Amniotic stem cell (primary cell): ENCODE measurements around the gene GNA12.

ENCODE experiments used
- DNase-seq: peaks from one replicate; lab custom pipeline; 2025; lab: John Stamatoyannopoulos, UW

The GNA12 gene

DNA sequence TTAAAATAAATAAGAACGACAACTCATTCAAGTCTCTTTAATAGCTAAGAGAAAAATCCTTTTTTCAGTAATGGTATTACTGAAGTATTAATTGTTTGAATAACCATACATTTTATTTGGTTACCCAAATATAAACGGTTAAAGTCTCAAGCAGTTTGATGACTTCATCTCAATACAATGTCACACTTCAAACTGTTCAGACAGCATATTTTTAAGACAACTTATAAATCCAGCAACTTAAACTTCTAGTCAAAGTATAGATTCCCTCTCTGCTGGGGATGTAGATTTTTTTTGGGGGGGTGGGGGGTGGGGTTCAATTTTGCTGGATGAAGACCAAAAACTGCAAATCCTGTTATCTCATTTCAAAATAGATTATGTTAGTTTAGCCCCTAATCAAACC is 42.0 kb downstream of the GNA12 start:
- no peak for DNase-seq

DNA sequence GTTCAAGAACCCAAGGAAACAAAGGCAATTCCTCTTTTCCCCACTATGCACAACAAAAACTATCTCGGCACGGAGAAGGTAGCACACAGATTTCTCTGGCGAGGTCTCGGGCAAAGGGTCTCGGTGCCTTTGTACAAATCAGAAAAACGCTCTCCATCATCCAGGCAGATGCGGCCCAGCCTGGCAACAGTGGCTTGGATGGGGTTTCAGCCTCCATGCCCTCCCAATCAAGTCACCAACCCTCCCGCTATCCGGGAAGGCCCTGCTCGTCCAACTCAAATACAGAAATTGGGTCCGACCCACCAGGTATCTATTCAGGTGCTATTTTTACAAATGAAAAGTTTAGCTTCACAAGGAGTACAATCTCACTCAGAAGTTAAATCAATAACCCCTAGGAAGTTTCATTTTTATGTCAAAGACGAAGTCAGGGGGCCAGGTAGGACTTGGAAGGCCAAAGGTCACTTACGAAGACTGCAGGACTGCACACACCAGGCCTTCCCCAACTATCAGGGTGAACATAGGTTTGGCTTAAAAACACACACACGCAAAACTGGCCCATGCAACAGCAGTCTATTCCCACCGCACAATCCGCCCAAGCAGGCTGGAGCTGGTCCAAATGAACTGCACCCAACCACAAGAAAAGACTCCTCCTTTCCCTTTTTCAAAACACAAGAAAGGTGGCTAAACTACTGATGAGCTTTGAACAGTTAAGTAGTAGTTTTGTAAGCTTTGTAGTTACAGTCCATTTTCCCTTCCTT is 43.0 kb downstream of the GNA12 start:
- no peak for DNase-seq

DNA sequence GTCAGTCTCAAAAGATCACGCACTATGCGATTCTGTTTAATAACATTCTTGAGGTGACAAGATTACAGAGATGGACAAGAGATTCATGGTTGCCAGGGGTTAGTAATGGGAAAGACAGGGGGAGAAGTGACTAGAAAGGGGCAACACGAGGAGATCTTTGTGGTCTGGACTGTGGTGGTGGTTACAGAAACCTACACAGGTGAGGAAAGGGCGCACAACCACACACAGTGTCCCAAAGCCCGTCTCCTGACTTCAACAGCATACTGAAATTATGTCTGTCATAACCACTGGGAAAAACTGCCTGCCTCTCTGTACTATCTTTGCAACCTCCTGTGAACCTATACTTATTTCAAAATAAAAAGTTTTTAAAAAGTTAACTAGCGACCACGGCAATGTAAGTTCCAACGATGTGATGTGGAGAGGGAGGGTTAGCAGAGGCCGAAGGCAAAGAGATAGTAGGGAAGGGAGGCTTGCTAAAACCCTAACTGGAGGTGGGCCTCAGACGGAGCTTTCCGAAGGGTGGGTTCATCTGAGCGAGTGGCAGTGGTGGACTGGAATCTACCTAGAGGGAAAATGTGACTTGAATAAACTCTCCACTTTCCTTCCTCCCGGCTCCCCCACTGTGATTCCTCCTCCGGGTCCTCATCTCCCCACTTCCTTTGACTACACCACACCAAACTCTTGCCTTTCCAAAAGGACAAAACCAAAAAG is 43.7 kb downstream of the GNA12 start:
- no peak for DNase-seq

DNA sequence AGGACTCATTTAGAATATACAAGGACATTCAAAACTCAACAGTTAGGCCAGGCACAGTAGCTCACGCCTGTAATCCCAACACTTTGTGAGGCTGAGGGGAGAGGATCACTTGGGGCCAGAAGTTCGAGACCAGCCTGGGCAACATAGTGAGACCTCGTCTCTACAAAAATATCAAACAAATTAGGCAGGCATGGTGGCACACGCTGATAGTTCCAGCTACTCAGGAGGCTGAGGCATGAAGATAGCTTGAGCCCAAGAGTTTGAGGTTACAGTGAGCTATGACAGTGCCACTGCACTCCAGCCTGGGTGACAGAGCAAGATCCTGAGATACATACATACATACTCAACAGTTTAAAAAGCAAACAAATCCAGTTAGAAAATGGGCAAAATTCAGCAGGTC is 44.9 kb downstream of the GNA12 start:
- DNase-seq: no peak

- no peak for DNase-seq
These were observed 45.4 kb downstream of the GNA12 start for GRCh38 chr7:2798669-2799068.

GRCh38 chr7:2796358-2797352 is 47.5 kb downstream of the GNA12 start:
- no peak for DNase-seq

DNA sequence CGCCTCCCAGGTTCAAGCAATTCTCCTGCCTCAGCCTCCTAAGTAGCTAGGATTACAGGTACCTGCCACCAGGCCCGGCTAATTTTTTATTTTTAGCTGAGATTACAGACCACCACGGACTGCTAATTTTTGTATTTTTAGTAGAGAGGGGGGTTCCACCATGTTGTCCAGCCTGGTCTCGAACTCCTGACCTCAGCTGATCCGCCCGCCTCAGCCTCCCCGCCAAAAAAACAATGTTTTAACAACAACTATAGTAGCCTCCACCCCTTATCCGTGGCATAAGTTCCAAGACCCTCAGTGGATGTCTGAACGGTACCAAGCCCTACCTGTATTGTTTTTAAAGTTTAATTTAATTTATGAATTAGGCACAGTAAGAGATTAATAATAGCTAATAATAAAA is 48.2 kb downstream of the GNA12 start:
- no peak for DNase-seq

- no peak for DNase-seq
These were observed 49.1 kb downstream of the GNA12 start for GRCh38 chr7:2794836-2795636.

GRCh38 chr7:2792856-2793487 is 51.1 kb downstream of the GNA12 start:
- no peak for DNase-seq

DNA sequence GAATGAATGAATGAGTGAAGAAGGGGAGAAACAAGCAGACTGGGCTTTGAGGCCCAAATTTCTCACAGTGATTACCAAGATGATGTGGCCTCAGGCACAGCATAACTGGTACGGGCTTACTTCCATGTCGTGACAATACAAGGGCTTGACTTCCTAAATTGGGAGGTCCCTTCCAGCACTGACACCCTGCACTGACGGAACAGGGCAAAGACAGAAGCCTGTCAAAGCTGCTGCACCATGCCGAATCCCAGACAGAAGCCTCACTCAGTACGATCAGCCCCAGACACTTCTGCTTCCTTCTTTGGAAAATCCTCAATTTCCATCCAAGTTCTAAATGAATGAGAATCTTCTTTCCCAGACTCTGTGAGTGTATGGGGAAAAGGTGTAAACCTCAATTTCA is 51.9 kb downstream of the GNA12 start:
- no peak for DNase-seq

DNA sequence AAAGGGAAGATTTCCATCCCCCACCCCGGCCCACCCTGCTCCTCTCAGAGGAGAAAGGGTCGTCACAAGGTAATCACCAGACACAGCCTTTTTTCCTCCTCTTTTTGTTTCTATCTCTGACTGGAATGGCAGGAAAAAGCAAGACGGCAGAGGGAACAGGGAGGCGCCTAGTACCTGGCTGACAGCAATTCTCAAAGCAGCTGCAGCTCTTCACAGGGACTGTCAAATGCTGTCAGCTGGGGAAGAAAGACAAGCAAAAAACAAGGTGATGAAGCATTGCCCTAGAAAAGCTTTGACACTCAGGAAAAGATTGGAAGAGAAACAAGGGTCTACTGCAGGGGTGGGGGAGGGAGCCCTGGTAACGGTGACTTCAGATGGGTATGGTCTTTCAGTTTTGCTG is 52.7 kb downstream of the GNA12 start:
- DNase-seq: no peak

GRCh38 chr7:2787251-2787951 is 56.7 kb downstream of the GNA12 start:
- DNase-seq: no peak

- no peak for DNase-seq
These were observed 57.4 kb downstream of the GNA12 start for GRCh38 chr7:2786607-2787116.

DNA sequence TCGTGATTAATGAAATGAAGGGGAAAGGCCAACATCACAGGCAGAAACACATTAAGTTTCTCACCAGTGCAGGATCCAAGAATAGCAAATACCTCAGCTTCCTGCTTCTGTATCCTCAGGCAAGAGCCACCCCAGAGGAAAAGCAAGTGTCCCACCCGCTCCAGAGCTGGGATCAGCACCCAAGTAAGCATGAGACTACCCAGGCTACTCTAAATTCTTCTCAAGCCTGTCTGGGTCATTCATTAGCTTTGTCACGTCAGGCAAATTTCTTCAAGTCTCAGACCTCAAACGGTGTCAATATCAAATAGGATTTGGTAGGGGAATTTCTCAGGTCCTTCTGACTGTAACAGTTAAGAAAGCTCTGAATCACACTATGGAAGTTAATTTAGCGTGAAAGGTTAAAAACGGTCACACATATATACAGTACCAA is 59.0 kb downstream of the GNA12 start:
- no peak for DNase-seq

DNA sequence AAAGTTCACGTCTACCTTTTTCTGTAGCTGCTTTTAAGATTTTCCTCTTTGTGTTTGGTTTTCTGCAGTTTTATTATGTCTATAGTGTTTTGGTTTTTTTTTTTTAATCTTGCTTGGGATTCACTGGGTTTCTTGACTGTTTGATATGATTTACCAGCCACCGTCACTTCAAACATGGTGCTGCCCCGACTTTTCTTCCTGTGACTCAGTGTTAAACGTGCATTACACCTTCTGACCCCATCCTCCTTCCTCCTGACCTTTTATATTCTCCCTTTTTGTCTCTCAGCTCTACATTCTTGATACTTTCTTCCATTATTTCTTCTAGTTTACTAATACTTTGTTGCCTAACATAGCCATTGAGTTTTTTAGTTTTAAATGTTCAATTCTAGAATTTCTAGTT is 61.5 kb downstream of the GNA12 start:
- no peak for DNase-seq

- DNase-seq: no peak
These were observed 62.0 kb downstream of the GNA12 start for GRCh38 chr7:2782121-2782520.

DNA sequence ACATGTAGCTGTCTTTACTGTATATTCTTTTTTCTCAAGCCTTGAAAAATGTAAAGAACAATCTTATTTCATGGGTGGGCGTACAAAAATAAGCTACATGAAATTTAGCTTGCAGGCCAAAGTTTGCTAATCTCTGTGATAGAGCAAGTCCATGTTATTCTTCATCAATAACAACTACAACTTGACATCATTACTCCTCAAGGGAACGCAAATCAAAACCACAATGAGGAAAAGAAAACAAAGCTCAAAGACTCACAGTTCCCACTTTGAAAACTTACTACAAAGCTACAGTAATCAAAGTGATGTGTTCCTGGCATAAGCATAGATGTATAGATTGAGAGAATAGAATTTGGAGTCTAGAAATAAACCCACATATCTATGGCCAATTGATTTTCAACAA is 62.5 kb downstream of the GNA12 start:
- DNase-seq: no peak

DNA sequence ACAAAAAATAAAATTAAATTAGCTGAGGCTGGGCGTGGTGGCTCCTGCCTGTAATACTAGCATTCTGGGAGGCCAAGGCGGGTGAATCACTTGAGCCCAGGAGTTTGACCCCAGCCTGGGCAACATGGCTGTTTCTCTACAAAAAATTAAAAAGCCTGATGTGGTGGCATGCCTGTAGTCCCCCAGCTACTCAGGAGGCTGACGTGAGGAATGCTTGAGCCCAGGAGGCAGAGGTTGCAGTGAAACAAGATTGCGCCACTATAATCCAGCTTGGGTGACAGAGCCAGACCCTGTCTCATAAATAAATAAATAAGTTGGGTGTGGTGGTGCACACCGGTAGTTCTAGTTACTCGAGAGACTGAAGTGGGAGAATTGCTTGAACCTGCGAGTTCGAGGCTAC is 65.1 kb downstream of the GNA12 start:
- DNase-seq: no peak

GRCh38 chr7:2777898-2778535 is 66.1 kb downstream of the GNA12 start:
- no peak for DNase-seq

DNA sequence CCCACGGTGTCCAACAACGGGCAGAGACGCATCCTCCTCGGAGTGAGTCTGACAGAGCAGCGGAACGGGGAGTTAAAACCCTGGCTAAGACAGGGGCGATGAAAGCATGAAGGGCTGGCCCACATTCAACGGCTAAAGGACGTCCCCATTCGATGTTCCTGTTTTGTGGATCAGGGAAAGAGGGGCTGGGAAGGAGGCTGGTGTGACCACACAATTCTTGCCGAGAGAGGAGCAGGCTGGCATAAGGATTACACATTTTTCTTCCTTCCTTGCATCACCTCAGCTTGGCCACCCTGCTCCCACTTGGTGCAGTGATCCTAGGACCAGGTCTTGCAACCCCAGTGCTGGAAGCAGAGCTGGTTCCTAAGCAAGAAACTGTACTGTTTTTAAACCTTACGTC is 67.7 kb downstream of the GNA12 start:
- no peak for DNase-seq
